Gastroesophageal sphincter (tissue), 4 donors: ENCODE measurements around the gene TEC. TPM values are rescaled to one million over a fixed set of nuclear protein-coding genes. Genes with fewer than 3 reads are reported as not detected.

Experiments used
- ATAC-seq: fragments of 150-250 bp; one replicate; pipeline ENCODE4 v1.9.1; 2016; ENCODE audit warnings: mild to moderate bottlenecking, moderate library complexity
- H3K27ac ChIP-seq, 4 donors: fragments of 200-600 bp; sonication (generic) in 3 of 4; 1 replicate in 3 of 4; 2 replicates in 1 of 4; pipeline ENCODE4 v1.5.1; 2016 to 2019
- H3K27me3 ChIP-seq: fragments of 200-600 bp; sonication (generic); one replicate; pipeline ENCODE4 v1.5.1; 2019
- H3K36me3 ChIP-seq, 2 donors: fragments of 200-600 bp; sonication (generic); one replicate each; pipeline ENCODE4 v1.5.1; 2019; ENCODE audit warnings: control low read depth in 1 of 2
- H3K4me1 ChIP-seq, 3 donors: fragments of 200-600 bp; sonication (generic); 1 replicate in 2 of 3; 2 replicates in 1 of 3; pipeline ENCODE4 v1.5.1; 2016 to 2019; ENCODE audit warnings: control low read depth in 2 of 3
- H3K4me3 ChIP-seq, 2 donors: fragments of 200-600 bp; sonication (generic); one replicate each; pipeline ENCODE4 v1.5.1; 2019; ENCODE audit warnings: mild to moderate bottlenecking in 1 of 2, moderate library complexity in 1 of 2
- H3K9me3 ChIP-seq, 3 donors: fragments of 200-600 bp; sonication (generic); one replicate each; pipeline ENCODE4 v1.5.1; 2017 to 2019; ENCODE audit warnings: control low read depth in 2 of 3
- EP300 ChIP-seq: sonication (generic); formaldehyde crosslinking; IDR thresholded peaks from one replicate; pipeline ENCODE4 v1.6.1; 2017; ENCODE audit warnings: antibody characterized with exemption, mild to moderate bottlenecking
- POLR2A ChIP-seq, 2 donors: fragments of 450-650 bp; IDR thresholded peaks; one replicate each; pipeline ENCODE4 v1.6.1; 2017; ENCODE audit warnings: antibody characterized with exemption in 2 of 2, mild to moderate bottlenecking in 2 of 2, moderate library complexity in 1 of 2
- POLR2AphosphoS5 ChIP-seq: sonication (generic); formaldehyde crosslinking; IDR thresholded peaks from one replicate; pipeline ENCODE4 v1.6.1; 2017; ENCODE audit warnings: antibody characterized with exemption
- WGBS, 2 donors: methylation state at CpG; one replicate each; pipeline ENCODE4 v1.1.5; 2018; ENCODE audit warnings: low coverage in 1 of 2; 5-methylcytosine and 5-hydroxymethylcytosine counted together
- total RNA-seq, 4 donors: library from RNA; depleted of rRNA; stranded (reverse); fragments of >200 nt; gene quantifications; one replicate each; pipeline ENCODE4 v1.1.0, GENCODE V29; 2016
- TF ChIP-seq, protein P1 (sequence below), 4 experiments: fragments of 200-600 bp in 2 of 4; fragments of 450-650 bp in 2 of 4; sonication (generic) in 1 of 4; IDR thresholded peaks; one replicate each; pipeline ENCODE4 v1.5.1; 2017 to 2019; ENCODE audit warnings: antibody characterized with exemption in 4 of 4, mild to moderate bottlenecking in 2 of 4, moderate library complexity in 2 of 4

Gene TEC
- total RNA-seq, 4 donors from 2014 or later: 1.9 to 6.5 (median 3.1) TPM

DNA sequence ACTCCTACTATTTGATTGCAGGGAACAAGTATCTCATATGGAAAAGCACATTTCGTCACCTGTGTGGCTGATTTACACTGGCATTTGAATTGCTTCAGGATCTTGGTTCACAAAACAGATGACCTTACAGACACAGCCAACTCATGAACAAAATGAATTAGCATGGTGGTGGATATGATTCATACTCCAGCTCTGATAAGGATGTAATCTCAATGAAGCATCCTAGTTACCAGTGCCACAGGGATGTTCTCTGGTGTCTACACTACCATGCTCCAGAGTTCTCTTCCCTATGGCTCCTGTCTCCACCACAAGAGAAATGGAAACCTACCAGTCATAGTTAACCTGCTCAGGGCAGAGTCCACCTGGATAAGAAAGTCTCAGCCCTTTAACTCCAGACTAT is 40.7 kb downstream of the TEC start:
- H3K27me3 ChIP-seq: no peaks in the 10 kb centered on the region
- H3K4me3 ChIP-seq: no peak overlapping the region
- H3K4me1 ChIP-seq: no peaks in the 10 kb centered on the region
- no peak overlapping the region for H3K27ac ChIP-seq
- ATAC-seq: no peak
- 100% methylated on average over 1 of the region's 1 CpG for WGBS, 2 donors
- peaks cover 0 to 6% of the 10 kb centered on the region in 2 donors for H3K36me3 ChIP-seq
- TF ChIP-seq POLR2A (IDR thresholded peaks at IDR 0.05): no peak
- TF ChIP-seq POLR2AphosphoS5: no peak
- TF ChIP-seq EP300: no peak
- TF ChIP-seq, protein P1, sequence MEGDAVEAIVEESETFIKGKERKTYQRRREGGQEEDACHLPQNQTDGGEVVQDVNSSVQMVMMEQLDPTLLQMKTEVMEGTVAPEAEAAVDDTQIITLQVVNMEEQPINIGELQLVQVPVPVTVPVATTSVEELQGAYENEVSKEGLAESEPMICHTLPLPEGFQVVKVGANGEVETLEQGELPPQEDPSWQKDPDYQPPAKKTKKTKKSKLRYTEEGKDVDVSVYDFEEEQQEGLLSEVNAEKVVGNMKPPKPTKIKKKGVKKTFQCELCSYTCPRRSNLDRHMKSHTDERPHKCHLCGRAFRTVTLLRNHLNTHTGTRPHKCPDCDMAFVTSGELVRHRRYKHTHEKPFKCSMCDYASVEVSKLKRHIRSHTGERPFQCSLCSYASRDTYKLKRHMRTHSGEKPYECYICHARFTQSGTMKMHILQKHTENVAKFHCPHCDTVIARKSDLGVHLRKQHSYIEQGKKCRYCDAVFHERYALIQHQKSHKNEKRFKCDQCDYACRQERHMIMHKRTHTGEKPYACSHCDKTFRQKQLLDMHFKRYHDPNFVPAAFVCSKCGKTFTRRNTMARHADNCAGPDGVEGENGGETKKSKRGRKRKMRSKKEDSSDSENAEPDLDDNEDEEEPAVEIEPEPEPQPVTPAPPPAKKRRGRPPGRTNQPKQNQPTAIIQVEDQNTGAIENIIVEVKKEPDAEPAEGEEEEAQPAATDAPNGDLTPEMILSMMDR (IDR thresholded peaks at IDR 0.05): no peak
- H3K9me3 ChIP-seq: no peaks in the 10 kb centered on the region

DNA sequence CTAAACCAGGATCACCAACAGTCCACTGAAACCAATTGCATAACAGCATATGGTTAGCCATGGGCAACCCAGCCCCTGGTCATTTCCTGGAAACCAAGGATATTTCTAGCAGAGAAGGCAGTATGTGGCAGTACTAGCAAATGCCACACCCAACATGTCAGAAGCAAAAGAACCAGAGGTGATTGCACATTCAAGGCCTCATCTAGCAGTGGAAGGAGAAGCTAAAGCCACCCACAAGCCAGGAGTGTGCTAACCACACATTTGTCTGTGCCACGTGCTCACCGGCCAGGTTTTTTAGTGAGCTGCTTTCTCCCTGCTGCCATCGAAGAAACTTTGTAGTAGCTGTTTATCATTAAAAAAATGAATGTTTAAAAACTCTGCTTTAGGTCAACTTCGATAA is 42.0 kb downstream of the TEC start:
- ATAC-seq: no peak
- H3K4me3 ChIP-seq: no peak overlapping the region
- TF ChIP-seq POLR2AphosphoS5: no peak
- no peak for TF ChIP-seq EP300
- H3K36me3 ChIP-seq: peaks cover 0 to 6% of the 10 kb centered on the region in 2 donors
- H3K27ac ChIP-seq: no peak overlapping the region
- WGBS, 2 donors: 74 to 90% methylated on average over 4 of the region's 4 CpGs
- H3K4me1 ChIP-seq: no peaks in the 10 kb centered on the region
- H3K9me3 ChIP-seq: no peaks in the 10 kb centered on the region
- no peaks in the 10 kb centered on the region for H3K27me3 ChIP-seq

DNA sequence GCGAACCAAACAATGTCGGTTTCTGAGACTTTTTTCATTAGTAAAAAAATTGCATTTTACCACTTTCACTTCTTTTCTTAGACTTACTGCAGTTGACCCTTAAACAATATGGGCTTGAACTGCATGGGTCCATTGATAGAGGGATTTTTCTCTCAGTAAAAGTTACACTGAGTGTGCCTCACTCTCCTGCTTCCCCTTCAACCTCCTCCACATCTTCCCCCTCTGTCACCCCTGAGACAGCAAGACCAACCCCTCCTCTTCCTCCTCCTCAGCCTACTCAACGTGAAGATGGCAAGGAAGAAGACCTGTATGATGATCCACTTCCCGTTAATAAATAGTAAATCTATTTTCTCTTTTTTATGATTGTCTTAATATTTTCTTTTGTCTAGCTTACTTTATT is 43.4 kb downstream of the TEC start:
- no peaks in the 10 kb centered on the region for H3K4me1 ChIP-seq
- WGBS, 2 donors: 64 to 65% methylated on average over 4 of the region's 4 CpGs
- TF ChIP-seq POLR2AphosphoS5: no peak
- TF ChIP-seq, protein P1 (IDR thresholded peaks at IDR 0.05): no peak
- TF ChIP-seq POLR2A (IDR thresholded peaks at IDR 0.05): no peak
- no peak for TF ChIP-seq EP300
- no peaks in the 10 kb centered on the region for H3K27me3 ChIP-seq
- H3K27ac ChIP-seq: no peak overlapping the region
- H3K4me3 ChIP-seq: no peak overlapping the region
- ATAC-seq: no peak
- H3K9me3 ChIP-seq: no peaks in the 10 kb centered on the region
- H3K36me3 ChIP-seq: peaks cover 0 to 6% of the 10 kb centered on the region in 2 donors

DNA sequence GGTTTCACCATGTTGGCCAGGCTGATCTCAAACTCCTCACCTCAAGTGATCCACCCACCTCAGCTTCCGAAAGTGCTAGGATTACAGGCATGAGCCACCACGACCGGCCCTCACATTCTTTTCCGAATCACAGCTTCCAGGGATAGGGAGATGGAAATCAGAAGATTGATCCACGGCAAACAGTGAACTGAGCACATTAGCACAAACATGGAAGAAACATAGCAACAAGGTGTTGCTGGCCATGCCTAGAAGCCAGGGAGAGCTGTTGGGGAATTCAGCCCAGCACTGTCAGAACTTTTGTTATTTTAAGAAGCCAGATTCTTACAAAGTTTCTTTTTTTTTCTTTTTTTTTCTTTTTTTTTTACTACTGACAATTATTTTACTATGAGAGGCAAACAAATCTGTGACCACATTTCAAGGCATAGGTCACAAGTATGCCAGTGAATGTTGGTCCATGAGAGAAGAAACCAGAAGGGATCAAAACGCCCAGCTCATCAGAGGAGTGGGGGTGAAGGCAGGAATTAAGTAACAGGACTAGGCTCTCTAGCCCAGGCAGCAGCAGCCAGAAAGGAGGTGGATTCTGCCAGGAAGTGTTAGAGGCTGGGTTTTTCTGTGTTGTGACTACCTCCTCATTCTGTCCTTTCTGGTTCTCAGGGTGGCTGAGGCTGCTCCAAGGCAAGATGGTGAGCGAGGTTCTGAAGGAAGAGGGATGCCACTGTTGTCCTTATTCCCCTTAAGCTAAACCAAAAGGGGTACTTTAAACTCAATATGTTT is 44.1 kb downstream of the TEC start:
- H3K27me3 ChIP-seq: no peaks in the 10 kb centered on the region
- peaks cover 0 to 6% of the 10 kb centered on the region in 2 donors for H3K36me3 ChIP-seq
- TF ChIP-seq, protein P1 (IDR thresholded peaks at IDR 0.05): no peak
- no peak for TF ChIP-seq POLR2AphosphoS5
- TF ChIP-seq POLR2A (IDR thresholded peaks at IDR 0.05): no peak
- TF ChIP-seq EP300: no peak
- H3K4me3 ChIP-seq: no peak overlapping the region
- no peak for ATAC-seq
- no peak overlapping the region for H3K27ac ChIP-seq
- no peaks in the 10 kb centered on the region for H3K4me1 ChIP-seq
- WGBS, 2 donors: 72 to 100% methylated on average over 1 to 3 of the region's 7 CpGs
- no peaks in the 10 kb centered on the region for H3K9me3 ChIP-seq

DNA sequence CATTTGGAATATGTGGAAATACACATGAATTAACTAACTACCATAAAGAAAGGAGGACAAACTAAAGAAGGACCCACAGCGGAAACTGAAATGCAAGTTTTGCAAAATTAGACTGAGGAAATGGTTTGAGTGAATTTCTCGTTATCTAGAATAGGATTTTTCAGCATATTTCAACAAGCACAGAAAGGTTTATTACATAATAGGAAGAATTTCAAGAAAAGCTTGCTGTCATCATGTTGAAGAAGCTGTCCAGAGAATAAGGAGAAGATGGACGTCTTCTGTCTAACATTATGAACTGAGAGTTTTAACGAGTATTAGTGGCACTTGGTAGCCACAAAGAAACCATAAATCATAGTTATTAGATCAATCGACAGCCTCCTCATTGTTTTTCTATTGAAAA is 45.0 kb downstream of the TEC start:
- Histone ChIP-seq H3K4me1 (no peaks in the 10 kb centered on the region), H3K27ac (no peak overlapping the region), H3K36me3 (peaks cover 0 to 6% of the 10 kb centered on the region in 2 donors), H3K4me3 (no peak overlapping the region), H3K27me3 (no peaks in the 10 kb centered on the region), H3K9me3 (no peaks in the 10 kb centered on the region)
- TF ChIP-seq POLR2AphosphoS5 (no peak), POLR2A (IDR thresholded peaks at IDR 0.05) (no peak), EP300 (no peak)
- TF ChIP-seq, protein P1 (IDR thresholded peaks at IDR 0.05): no peak
- no peak for ATAC-seq
- WGBS, 2 donors: 83 to 86% methylated on average over 5 of the region's 5 CpGs
